ENCODE data around the gene ESR1.
A peak's percentile ranks its signal among the peaks of the same experiment; 100 is the strongest.
"Not testable (repeated sequence)": the region's sequence is repeated elsewhere in the genome, so short reads cannot be mapped to it uniquely, and the experiment has no call there.

The ESR1 gene

GRCh38 chr6:151998784-151999183, 191.3 kb downstream of the ESR1 start:
- DNase-seq: no peak

DNA sequence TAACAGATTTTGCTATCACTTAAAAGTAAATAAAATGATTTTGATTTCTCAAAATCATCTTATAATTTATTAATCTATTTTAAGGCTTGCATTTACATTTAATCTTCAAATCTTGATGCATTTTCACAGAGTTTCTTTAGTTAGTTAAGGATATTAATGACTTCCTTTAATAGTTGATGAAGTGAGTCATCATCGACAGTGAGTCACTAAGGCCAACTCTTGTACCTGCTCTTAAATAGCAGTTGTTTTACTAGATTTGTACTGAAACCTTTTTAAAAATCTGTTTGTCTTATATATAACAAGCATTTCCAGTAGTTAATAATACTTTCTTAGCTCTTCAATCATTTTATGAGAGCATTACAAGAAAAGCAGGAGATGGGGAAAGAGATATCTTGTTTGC, 191.7 kb downstream of the ESR1 start:
- no peak for DNase-seq

GRCh38 chr6:152001408-152001807, 193.9 kb downstream of the ESR1 start:
- no peak for DNase-seq

GRCh38 chr6:152002306-152002705, 194.8 kb downstream of the ESR1 start:
- no peak for DNase-seq

- DNase-seq: no peak
Observed at GRCh38 chr6:152004036-152004566, 196.6 kb downstream of the ESR1 start.

GRCh38 chr6:152004896-152005295, 197.4 kb downstream of the ESR1 start:
- DNase-seq: no peak

DNA sequence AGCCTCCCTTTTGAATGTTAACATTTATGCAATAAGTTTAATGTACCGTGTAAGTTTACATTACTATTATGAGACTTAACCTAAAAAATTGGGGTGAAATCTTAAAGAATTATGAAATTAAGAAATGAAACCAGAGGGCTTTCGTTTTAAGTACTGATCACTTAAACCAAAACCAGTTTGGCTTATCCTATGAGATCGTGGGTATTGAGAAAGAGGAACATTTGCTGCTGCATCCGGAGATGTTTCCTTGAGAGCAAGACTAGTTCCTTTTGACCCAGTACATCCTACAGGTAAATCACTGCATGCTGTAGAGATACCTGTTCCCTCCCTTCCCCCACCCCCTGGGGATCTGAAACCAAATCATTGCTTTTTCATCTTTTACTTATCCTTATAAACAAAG, 201.3 kb downstream of the ESR1 start:
- no peak for DNase-seq

- no peak for DNase-seq
Observed at GRCh38 chr6:152012227-152012626, 204.7 kb downstream of the ESR1 start.

DNA sequence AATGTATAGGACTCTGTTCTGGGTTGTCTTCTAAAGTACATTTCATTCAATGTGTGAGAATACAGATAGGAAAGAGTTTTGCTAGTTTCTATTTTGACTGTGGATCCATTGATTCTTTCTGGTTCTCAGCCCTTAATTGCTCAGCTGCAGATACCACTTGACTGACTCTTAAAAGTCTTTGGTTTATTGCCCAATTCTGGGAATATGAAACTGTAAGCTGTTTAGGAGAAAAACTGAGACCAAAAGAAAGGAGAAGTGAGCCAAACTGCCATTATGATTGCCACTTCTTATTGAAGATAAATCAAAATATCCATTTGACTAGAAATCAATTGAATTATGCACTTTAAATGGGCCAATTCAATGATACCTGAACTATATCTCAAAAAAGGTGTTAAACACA, 211.4 kb downstream of the ESR1 start:
- DNase-seq: no peak

GRCh38 chr6:152022303-152022702, 214.8 kb downstream of the ESR1 start:
- no peak for DNase-seq

GRCh38 chr6:152023613-152024012, 216.1 kb downstream of the ESR1 start:
- no peak for DNase-seq

- no peak for DNase-seq
Observed at GRCh38 chr6:152026291-152026690, 218.8 kb downstream of the ESR1 start.

GRCh38 chr6:152026744-152027143, 219.3 kb downstream of the ESR1 start:
- DNase-seq: not testable (repeated sequence)

DNA sequence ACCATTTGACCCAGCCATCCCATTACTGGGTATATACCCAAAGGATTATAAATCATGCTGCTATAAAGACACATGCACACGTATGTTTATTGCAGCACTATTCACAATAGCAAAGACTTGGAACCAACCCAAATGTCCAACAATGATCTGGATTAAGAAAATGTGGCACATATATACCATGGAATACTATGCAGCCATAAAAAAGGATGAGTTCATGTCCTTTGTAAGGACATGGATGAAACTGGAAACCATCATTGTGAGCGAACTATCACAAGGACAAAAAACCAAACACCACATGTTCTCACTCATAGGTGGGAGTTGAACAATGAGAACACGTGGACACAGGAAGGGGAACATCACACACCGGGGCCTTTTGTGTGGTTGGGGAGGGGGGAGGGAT, 226.3 kb downstream of the ESR1 start:
- not testable (repeated sequence) for DNase-seq

- DNase-seq: no peak
Observed at GRCh38 chr6:152034631-152035030, 227.1 kb downstream of the ESR1 start.

- DNase-seq: no peak
Observed at GRCh38 chr6:152046118-152046517, 238.6 kb downstream of the ESR1 start.

DNA sequence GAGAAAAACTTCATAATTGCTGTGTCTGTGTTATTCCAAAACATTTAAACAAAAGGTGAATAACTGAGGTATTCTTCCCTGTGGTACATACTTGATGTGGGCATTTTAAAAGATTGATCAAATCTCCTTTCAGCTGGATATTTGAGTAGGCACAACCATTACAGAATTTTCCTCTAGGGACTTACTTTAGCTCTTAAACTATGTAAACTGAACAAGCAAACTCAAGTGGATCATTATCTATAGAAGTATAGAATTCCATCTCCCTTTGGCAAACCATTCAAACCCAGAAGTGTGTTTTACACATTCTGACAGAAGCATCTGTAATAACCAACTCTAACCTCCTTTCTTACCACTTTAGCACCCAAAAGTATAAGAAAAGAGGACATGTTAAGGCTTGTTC, 241.4 kb downstream of the ESR1 start:
- DNase-seq: peak; percentile 2

DNA sequence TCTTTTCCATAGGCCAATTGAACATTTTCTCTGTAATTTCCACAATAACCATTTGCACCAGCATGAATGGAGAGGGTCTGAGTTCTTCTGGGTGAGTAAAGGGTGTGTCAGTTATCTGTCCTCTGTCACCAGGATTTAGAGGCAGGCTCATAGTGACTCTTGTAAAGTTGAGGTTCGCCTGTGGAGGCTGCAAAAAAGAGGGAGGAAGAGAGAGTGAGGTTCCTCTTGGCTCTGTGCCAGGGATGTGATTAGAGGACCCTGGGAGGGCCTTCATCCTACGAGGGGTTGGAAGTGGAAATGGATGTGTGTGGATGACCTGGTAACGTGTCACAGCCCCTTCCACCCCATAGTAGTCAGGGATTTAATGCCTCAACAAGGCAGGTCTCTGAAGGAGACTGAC, 242.0 kb downstream of the ESR1 start:
- DNase-seq: no peak

GRCh38 chr6:152050451-152051195, 243.1 kb downstream of the ESR1 start:
- no peak for DNase-seq

DNA sequence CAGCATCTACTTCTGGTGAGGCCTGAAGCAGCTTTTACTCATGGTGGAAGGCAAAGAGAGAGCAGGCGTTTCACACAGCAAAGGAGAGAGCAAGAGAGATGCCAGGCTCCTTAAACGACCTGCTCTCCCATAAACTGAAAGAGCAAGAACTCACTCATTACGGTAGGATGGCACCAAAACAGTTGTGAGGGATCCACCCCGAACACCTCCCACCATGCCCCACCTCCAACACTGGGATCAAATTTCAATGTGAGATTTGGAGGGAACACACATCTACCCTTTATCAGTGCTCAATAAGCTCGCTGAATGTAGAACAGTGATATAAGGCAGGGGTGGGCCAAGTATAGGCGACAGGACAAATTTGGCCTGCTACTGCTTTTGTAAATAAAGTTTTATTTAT, 244.6 kb downstream of the ESR1 start:
- DNase-seq: no peak

DNA sequence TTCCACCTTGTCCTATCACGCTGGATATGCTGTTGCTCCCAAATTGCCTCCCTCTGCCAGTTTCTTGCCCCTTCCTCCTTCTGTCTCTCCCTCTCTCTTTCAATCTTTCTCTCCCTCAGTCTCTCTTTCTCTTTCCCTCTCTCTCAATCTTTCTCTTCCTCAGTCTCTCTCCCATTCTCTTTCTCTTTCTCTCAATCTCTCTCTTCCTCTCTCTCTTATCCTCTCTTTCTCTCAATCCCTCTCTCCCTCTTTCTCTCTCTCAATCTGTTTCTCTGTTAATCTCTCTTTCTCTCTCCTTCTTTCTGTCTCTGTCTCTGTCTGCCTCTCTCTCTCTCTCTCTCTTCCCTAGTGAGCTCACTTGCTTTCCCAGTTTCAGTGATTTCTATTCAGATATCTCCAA, 245.8 kb downstream of the ESR1 start:
- no peak for DNase-seq

GRCh38 chr6:152054441-152054840, 247.0 kb downstream of the ESR1 start:
- DNase-seq: no peak

GRCh38 chr6:152055517-152055916, 248.0 kb downstream of the ESR1 start:
- no peak for DNase-seq

- no peak for DNase-seq
Observed at GRCh38 chr6:152057832-152058498, 250.5 kb downstream of the ESR1 start.

DNA sequence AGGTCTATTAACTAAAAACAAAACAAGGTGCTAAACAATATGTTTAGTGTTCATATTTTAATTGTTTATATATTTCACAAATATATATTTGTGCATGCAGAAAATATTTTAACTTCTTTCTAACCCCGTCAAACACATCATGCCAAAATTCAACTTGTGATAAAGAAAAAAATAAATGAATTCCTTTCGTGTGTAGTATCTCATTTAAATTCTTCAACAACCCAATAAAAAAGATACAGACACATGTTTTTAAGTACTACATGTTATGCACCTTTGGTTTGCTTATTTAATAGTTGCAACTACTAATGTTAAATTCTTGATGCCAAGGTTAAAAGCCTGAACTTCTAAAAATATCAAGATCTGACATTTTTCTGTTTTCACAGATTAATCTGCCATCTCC, 252.4 kb downstream of the ESR1 start:
- DNase-seq: no peak

All from NCI-H2171 treated with DMSO at 0.1 percent for 48 hours (cell line).